ENCODE results near the gene RAD51B.

The RAD51B gene

GRCh38 chr14:68199554-68200151 is 380.1 kb downstream of the RAD51B start:
- H3K36me3 ChIP-seq (ENCODE audit: control insufficient read depth, insufficient read depth, low read length), result no peaks in the 10 kb centered on the region
- H3K4me1 ChIP-seq (ENCODE audit: control insufficient read depth, low read depth, low read length), result peaks cover 2% of the 10 kb centered on the region
- H3K27me3 ChIP-seq (ENCODE audit: insufficient read depth, low read length, poor library complexity), result no peaks in the 10 kb centered on the region
- no peak overlapping the region for H3K9ac ChIP-seq (ENCODE audit: low read length)
- H3K56ac ChIP-seq (ENCODE audit: low read length), result no peak overlapping the region
- no CpG with 5 or more reads among the region's 8 CpGs for WGBS (ENCODE audit: extremely low coverage, insufficient coverage, low lambda C conversion rate)
- H3K4me2 ChIP-seq (ENCODE audit: low read length), result no peak overlapping the region
- H2BK15ac ChIP-seq (replicated peaks; ENCODE audit: low read depth), result no peak overlapping the region
- H3K18ac ChIP-seq (ENCODE audit: low read length), result no peak overlapping the region
- no peak overlapping the region for H3K4me3 ChIP-seq (ENCODE audit: low read length)
- no peaks in the 10 kb centered on the region for H3K79me2 ChIP-seq (ENCODE audit: control insufficient read depth, insufficient read depth, low read length)
- H2BK5ac ChIP-seq (ENCODE audit: low read length), result no peak overlapping the region
- H3K4ac ChIP-seq (ENCODE audit: low read depth, low read length), result no peak overlapping the region
- no peaks in the 10 kb centered on the region for H3K79me1 ChIP-seq (ENCODE audit: low read length)
- H4K8ac ChIP-seq (ENCODE audit: low read depth, low read length), result no peak overlapping the region
- no peak overlapping the region for H2BK120ac ChIP-seq (ENCODE audit: low read depth, low read length)
- no peak overlapping the region for H4K5ac ChIP-seq (ENCODE audit: low read length)
- no peak overlapping the region for H2AK5ac ChIP-seq (ENCODE audit: low read length)
- DNase-seq, result peak; percentile 76
- H3K27ac ChIP-seq (ENCODE audit: low read depth, low read length), result no peak overlapping the region
- no peak overlapping the region for H3K23ac ChIP-seq (ENCODE audit: low read length)

- no peaks in the 10 kb centered on the region for H3K27me3 ChIP-seq (ENCODE audit: insufficient read depth, low read length, poor library complexity)
- H3K18ac ChIP-seq (ENCODE audit: low read length), result no peak overlapping the region
- no peak overlapping the region for H3K4ac ChIP-seq (ENCODE audit: low read depth, low read length)
- peaks cover 2% of the 10 kb centered on the region for H3K4me1 ChIP-seq (ENCODE audit: control insufficient read depth, low read depth, low read length)
- no peaks in the 10 kb centered on the region for H3K79me2 ChIP-seq (ENCODE audit: control insufficient read depth, insufficient read depth, low read length)
- H3K4me3 ChIP-seq (ENCODE audit: low read length), result no peak overlapping the region
- no peak overlapping the region for H3K23ac ChIP-seq (ENCODE audit: low read length)
- no peak overlapping the region for H3K9ac ChIP-seq (ENCODE audit: low read length)
- no peak overlapping the region for H3K56ac ChIP-seq (ENCODE audit: low read length)
- H2BK15ac ChIP-seq (replicated peaks; ENCODE audit: low read depth), result no peak overlapping the region
- no peak overlapping the region for H4K8ac ChIP-seq (ENCODE audit: low read depth, low read length)
- no peak overlapping the region for H2BK5ac ChIP-seq (ENCODE audit: low read length)
- no peak overlapping the region for H2BK120ac ChIP-seq (ENCODE audit: low read depth, low read length)
- H3K79me1 ChIP-seq (ENCODE audit: low read length), result no peaks in the 10 kb centered on the region
- H3K27ac ChIP-seq (ENCODE audit: low read depth, low read length), result no peak overlapping the region
- H3K36me3 ChIP-seq (ENCODE audit: control insufficient read depth, insufficient read depth, low read length), result no peaks in the 10 kb centered on the region
- H2AK5ac ChIP-seq (ENCODE audit: low read length), result no peak overlapping the region
- H3K4me2 ChIP-seq (ENCODE audit: low read length), result no peak overlapping the region
- no peak for DNase-seq
- no peak overlapping the region for H4K5ac ChIP-seq (ENCODE audit: low read length)
These were observed 384.3 kb downstream of the RAD51B start for GRCh38 chr14:68203871-68204270.

- no peak overlapping the region for H3K23ac ChIP-seq (ENCODE audit: low read length)
- H4K8ac ChIP-seq (ENCODE audit: low read depth, low read length), result no peak overlapping the region
- no peak overlapping the region for H3K18ac ChIP-seq (ENCODE audit: low read length)
- DNase-seq, result no peak
- H2BK15ac ChIP-seq (replicated peaks; ENCODE audit: low read depth), result no peak overlapping the region
- no peaks in the 10 kb centered on the region for H3K4me1 ChIP-seq (ENCODE audit: control insufficient read depth, low read depth, low read length)
- H3K27ac ChIP-seq (ENCODE audit: low read depth, low read length), result no peak overlapping the region
- H4K5ac ChIP-seq (ENCODE audit: low read length), result no peak overlapping the region
- H3K4ac ChIP-seq (ENCODE audit: low read depth, low read length), result no peak overlapping the region
- H3K79me2 ChIP-seq (ENCODE audit: control insufficient read depth, insufficient read depth, low read length), result no peaks in the 10 kb centered on the region
- no peak overlapping the region for H3K4me3 ChIP-seq (ENCODE audit: low read length)
- no peak overlapping the region for H3K9ac ChIP-seq (ENCODE audit: low read length)
- H2BK5ac ChIP-seq (ENCODE audit: low read length), result no peak overlapping the region
- WGBS (ENCODE audit: extremely low coverage, insufficient coverage, low lambda C conversion rate), result no CpG with 5 or more reads among the region's 1 CpG
- no peak overlapping the region for H3K4me2 ChIP-seq (ENCODE audit: low read length)
- H2AK5ac ChIP-seq (ENCODE audit: low read length), result no peak overlapping the region
- no peak overlapping the region for H2BK120ac ChIP-seq (ENCODE audit: low read depth, low read length)
- no peak overlapping the region for H3K56ac ChIP-seq (ENCODE audit: low read length)
- no peaks in the 10 kb centered on the region for H3K36me3 ChIP-seq (ENCODE audit: control insufficient read depth, insufficient read depth, low read length)
- no peaks in the 10 kb centered on the region for H3K27me3 ChIP-seq (ENCODE audit: insufficient read depth, low read length, poor library complexity)
- H3K79me1 ChIP-seq (ENCODE audit: low read length), result no peaks in the 10 kb centered on the region
These were observed 388.6 kb downstream of the RAD51B start for GRCh38 chr14:68208218-68208617.

- Histone ChIP-seq H4K8ac (ENCODE audit: low read depth, low read length) (no peak overlapping the region), H2AK5ac (ENCODE audit: low read length) (no peak overlapping the region), H3K56ac (ENCODE audit: low read length) (no peak overlapping the region), H2BK120ac (ENCODE audit: low read depth, low read length) (no peak overlapping the region), H3K79me2 (ENCODE audit: control insufficient read depth, insufficient read depth, low read length) (no peaks in the 10 kb centered on the region), H3K4me2 (ENCODE audit: low read length) (no peak overlapping the region), H3K36me3 (ENCODE audit: control insufficient read depth, insufficient read depth, low read length) (no peaks in the 10 kb centered on the region), H3K9ac (ENCODE audit: low read length) (no peak overlapping the region), H3K27ac (ENCODE audit: low read depth, low read length) (no peak overlapping the region), H2BK15ac (replicated peaks; ENCODE audit: low read depth) (no peak overlapping the region), H3K27me3 (ENCODE audit: insufficient read depth, low read length, poor library complexity) (no peaks in the 10 kb centered on the region), H3K4me1 (ENCODE audit: control insufficient read depth, low read depth, low read length) (no peaks in the 10 kb centered on the region), H3K79me1 (ENCODE audit: low read length) (no peaks in the 10 kb centered on the region), H3K4ac (ENCODE audit: low read depth, low read length) (no peak overlapping the region), H3K18ac (ENCODE audit: low read length) (no peak overlapping the region), H3K4me3 (ENCODE audit: low read length) (no peak overlapping the region), H2BK5ac (ENCODE audit: low read length) (no peak overlapping the region), H3K23ac (ENCODE audit: low read length) (no peak overlapping the region), H4K5ac (ENCODE audit: low read length) (no peak overlapping the region)
- WGBS (ENCODE audit: extremely low coverage, insufficient coverage, low lambda C conversion rate), result no CpG with 5 or more reads among the region's 1 CpG
- DNase-seq, result no peak
These were observed 389.2 kb downstream of the RAD51B start for GRCh38 chr14:68208626-68209317.

- no peak overlapping the region for H3K4me2 ChIP-seq (ENCODE audit: low read length)
- no peak overlapping the region for H4K8ac ChIP-seq (ENCODE audit: low read depth, low read length)
- no peak for DNase-seq
- no peak overlapping the region for H4K5ac ChIP-seq (ENCODE audit: low read length)
- no peak overlapping the region for H3K4ac ChIP-seq (ENCODE audit: low read depth, low read length)
- H3K23ac ChIP-seq (ENCODE audit: low read length), result no peak overlapping the region
- H3K79me2 ChIP-seq (ENCODE audit: control insufficient read depth, insufficient read depth, low read length), result no peaks in the 10 kb centered on the region
- no CpG with 5 or more reads among the region's 5 CpGs for WGBS (ENCODE audit: extremely low coverage, insufficient coverage, low lambda C conversion rate)
- no peak overlapping the region for H3K56ac ChIP-seq (ENCODE audit: low read length)
- H3K9ac ChIP-seq (ENCODE audit: low read length), result no peak overlapping the region
- no peaks in the 10 kb centered on the region for H3K4me1 ChIP-seq (ENCODE audit: control insufficient read depth, low read depth, low read length)
- no peak overlapping the region for H2BK5ac ChIP-seq (ENCODE audit: low read length)
- no peak overlapping the region for H3K4me3 ChIP-seq (ENCODE audit: low read length)
- no peak overlapping the region for H3K18ac ChIP-seq (ENCODE audit: low read length)
- no peaks in the 10 kb centered on the region for H3K79me1 ChIP-seq (ENCODE audit: low read length)
- no peak overlapping the region for H2AK5ac ChIP-seq (ENCODE audit: low read length)
- no peaks in the 10 kb centered on the region for H3K27me3 ChIP-seq (ENCODE audit: insufficient read depth, low read length, poor library complexity)
- no peaks in the 10 kb centered on the region for H3K36me3 ChIP-seq (ENCODE audit: control insufficient read depth, insufficient read depth, low read length)
- no peak overlapping the region for H2BK120ac ChIP-seq (ENCODE audit: low read depth, low read length)
- H2BK15ac ChIP-seq (replicated peaks; ENCODE audit: low read depth), result no peak overlapping the region
- H3K27ac ChIP-seq (ENCODE audit: low read depth, low read length), result no peak overlapping the region
These were observed 391.2 kb downstream of the RAD51B start for GRCh38 chr14:68210729-68211299.
